ENCODE data around the gene APLP1.

APLP1 gene

DNA sequence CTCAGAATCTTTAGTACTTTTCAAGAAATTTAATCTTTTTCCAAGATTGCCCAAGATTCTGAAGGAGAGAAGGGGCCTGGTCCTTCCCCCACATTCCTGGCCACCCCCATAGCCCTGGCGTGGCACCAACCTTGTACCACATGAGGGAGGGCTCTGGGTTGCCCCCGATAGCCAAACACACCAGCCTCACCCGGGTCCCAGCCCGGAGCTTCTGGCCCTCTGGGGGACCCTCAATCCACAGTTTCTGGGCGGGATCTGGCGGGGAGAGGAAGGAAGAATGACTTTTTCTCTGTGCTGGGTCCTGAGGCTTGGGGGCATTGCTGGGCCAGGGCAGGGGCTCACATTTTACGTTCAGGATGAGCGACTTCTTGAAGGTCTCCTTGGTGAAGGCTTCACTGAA is 20.5 kb upstream of the APLP1 start:
- Mint-ChIP-seq H3K27ac (no peak overlapping the region), H3K4me1 (peaks cover 43% of the 10 kb centered on the region), H3K27me3 (peaks cover 87% of the 10 kb centered on the region), H3K4me3 (no peak overlapping the region), H3K9me3 (peaks cover 0 to 3% of the 10 kb centered on the region in 2 donors)
- DNase-seq (no peak), ATAC-seq (no peak)

DNA sequence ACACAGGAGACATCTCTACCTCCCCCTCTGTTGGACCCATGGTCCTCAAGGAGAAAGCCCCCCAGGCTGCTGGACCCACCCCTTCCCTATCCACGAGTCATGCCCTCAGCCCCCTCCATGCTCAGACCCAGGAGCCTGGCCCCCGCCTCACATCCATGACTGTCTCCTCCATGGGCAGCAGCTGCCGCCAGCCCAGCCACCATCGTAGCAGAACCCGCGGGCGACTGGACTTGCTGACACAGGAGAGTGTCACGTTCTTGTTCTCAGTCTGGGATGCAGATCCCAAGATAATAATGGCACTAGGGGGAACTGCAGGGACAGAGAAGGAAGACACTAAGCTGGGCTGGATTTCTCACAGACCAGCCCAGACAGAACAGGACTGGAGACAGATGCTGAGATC is 19.9 kb upstream of the APLP1 start:
- peaks cover 43% of the 10 kb centered on the region for H3K4me1 Mint-ChIP-seq
- no peaks in the 10 kb centered on the region for H3K9me3 Mint-ChIP-seq
- peak overlapping the region in 1 of 2 donors; percentile 13 for H3K27ac Mint-ChIP-seq
- no peak for DNase-seq
- H3K27me3 Mint-ChIP-seq, result peaks cover 87% of the 10 kb centered on the region
- H3K4me3 Mint-ChIP-seq, result no peak overlapping the region
- no peak for ATAC-seq

GRCh38 chr19:35848919-35849505 is 19.4 kb upstream of the APLP1 start:
- ATAC-seq, result no peak
- H3K27ac Mint-ChIP-seq, result no peak overlapping the region
- H3K4me1 Mint-ChIP-seq, result peaks cover 38% of the 10 kb centered on the region
- H3K9me3 Mint-ChIP-seq, result no peaks in the 10 kb centered on the region
- peaks cover 84% of the 10 kb centered on the region for H3K27me3 Mint-ChIP-seq
- DNase-seq, result no peak
- no peak overlapping the region for H3K4me3 Mint-ChIP-seq

DNA sequence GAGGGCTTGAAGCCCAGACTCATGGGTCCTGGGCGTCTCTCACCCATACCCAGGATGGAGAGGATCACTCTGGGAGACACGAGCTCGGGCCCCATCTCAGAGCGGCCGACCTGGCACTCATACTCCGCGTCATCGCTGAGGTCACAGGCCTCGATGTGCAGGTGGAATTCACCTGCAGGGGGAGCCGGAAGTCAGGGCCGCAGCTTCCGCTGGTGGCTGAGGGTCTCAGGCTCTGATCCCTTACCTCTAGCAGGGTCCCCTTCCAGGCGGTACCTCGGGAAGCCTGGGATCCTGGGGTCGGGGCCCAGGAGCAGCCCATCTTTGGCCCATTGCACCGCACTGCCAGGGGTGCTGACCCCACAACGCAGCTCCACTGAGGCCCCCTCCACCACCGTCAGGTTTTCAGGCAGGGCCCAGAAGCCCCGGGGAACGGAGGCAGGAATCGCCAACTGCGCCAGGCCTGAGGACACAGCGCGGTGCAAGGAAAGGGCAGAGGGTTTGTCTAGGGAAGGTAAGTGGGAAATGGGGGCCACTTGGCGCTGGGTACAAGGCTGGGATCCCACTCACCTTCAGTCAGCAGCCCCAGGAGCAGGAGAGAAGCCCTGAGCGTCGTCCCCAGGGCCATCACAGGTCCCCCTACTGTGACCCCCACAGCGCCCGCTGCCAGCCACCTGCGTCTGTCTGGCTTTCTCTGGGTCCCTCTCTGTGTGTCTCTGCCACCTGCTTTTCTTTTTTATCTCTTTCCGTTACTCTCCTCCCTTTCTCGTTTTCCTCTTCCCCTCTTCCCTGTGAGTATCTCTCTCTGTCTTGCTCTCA is 17.0 kb upstream of the APLP1 start:
- DNase-seq (no peak), ATAC-seq (peak; percentile 60)
- H3K27me3 Mint-ChIP-seq, result peaks cover 81% of the 10 kb centered on the region
- H3K27ac Mint-ChIP-seq, result peak overlapping the region in 1 of 2 donors; percentile 49
- peak overlapping the region; percentile 9 to 64 for H3K4me3 Mint-ChIP-seq
- no peaks in the 10 kb centered on the region for H3K9me3 Mint-ChIP-seq
- H3K4me1 Mint-ChIP-seq, result peaks cover 17% of the 10 kb centered on the region

GRCh38 chr19:35852029-35852780 is 16.2 kb upstream of the APLP1 start, which contains the start of gene NPHS1:
Gene NPHS1 (minus strand): TSS chr19:35852504. CDS start chr19:35851837, 667 bp downstream.
- DNase-seq (no peak), ATAC-seq (no peak)
- Mint-ChIP-seq H3K4me1 (peaks cover 20% of the 10 kb centered on the region), H3K27ac (peak within 1 kb of the TSS in 1 of 2 donors; percentile 49), H3K4me3 (peak within 1 kb of the TSS; percentile 9 to 64), H3K9me3 (no peaks in the 10 kb centered on the region), H3K27me3 (peaks cover 82% of the 10 kb centered on the region)

DNA sequence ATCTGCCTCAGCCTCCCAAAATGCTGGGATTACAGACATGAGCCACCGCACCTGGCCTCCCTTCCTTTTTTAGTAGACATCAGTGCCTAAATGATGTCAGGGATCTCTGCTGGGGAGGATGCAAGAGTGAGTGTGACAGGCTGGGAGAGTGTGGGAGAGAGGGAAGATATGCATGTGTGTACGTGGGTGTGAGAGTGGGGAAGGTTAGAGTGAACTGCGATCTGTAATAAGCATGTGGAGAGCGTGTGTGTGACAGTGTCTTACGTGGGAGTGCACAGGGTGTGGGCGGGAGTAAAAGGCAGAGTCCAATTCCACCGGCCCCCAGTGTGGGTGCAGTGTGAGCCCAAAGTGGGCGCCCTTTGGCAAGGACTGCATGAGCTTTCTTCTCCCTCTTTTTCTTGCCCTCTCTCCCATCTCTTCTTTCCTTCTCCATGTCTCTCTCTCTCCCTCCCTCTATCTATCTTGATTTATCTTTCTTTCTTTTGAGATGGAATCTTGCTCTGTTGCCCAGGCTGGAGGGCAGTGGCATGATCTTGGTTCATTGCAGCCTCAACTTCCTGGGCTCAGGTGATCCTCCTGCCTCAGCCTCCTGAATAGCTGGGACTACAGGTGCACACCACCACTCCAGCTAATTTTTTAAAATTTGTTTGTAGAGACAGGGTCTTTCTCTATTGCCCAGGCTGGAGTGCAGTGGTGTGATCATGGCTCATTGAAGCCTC is 15.2 kb upstream of the APLP1 start:
- ATAC-seq (no peak), DNase-seq (no peak)
- peak overlapping the region in 1 of 2 donors; percentile 21 for H3K27ac Mint-ChIP-seq
- H3K27me3 Mint-ChIP-seq, result peaks cover 85% of the 10 kb centered on the region
- H3K4me3 Mint-ChIP-seq, result no peak overlapping the region
- H3K9me3 Mint-ChIP-seq, result no peaks in the 10 kb centered on the region
- peaks cover 21% of the 10 kb centered on the region for H3K4me1 Mint-ChIP-seq

DNA sequence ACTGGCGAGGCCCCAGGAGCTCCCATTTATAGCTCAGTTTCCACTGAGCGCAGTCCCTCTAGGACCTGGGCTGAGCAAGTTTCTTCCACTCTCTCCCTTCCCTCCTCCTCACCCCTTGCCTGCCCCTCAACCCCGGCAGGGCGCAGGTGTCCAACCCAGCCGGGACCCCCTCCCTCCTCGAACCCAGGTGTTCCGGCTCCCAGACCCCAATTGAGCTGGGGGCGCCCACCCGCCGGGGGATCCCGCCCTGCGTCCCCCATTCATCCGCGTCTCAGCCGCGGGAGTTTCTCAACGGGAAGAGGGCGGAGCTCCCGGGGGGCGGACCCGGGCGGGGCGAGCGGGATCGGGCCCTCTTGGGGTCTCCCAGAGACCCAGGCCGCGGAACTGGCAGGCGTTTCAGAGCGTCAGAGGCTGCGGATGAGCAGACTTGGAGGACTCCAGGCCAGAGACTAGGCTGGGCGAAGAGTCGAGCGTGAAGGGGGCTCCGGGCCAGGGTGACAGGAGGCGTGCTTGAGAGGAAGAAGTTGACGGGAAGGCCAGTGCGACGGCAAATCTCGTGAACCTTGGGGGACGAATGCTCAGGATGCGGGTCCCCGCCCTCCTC is 11.7 kb upstream of the APLP1 start, which contains the start of gene KIRREL2:
Gene KIRREL2 (plus strand): TSS at position 366 of the 604 bp plus-strand sequence. CDS start 209 bp downstream, at position 575.
- H3K4me1 Mint-ChIP-seq, result peaks cover 27% of the 10 kb centered on the region
- H3K4me3 Mint-ChIP-seq, result peak within 1 kb of the TSS; percentile 81 to 85
- ATAC-seq (peak; percentile 78), DNase-seq (peak; percentile 32 to 39)
- H3K27ac Mint-ChIP-seq, result peak within 1 kb of the TSS; percentile 67 to 81
- H3K27me3 Mint-ChIP-seq, result peaks cover 92% of the 10 kb centered on the region
- no peaks in the 10 kb centered on the region for H3K9me3 Mint-ChIP-seq

DNA sequence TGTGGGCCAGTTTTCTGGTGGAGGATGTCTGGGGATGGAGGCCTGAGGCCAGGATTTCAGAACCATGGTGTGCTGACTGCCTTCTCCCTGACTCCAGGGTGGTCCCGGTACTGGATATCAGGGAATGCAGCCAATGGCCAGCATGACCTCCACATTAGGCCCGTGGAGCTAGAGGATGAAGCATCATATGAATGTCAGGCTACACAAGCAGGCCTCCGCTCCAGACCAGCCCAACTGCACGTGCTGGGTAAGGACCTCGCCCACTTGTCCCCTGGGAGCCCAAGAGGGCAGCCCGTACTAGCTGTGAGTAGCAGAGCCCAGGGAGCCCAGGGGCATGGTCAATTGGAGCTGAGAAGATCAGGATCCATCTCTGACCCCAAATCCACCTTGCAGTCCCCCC is 10.1 kb upstream of the APLP1 start:
- no peak for DNase-seq
- H3K4me1 Mint-ChIP-seq, result peaks cover 25% of the 10 kb centered on the region
- no peaks in the 10 kb centered on the region for H3K9me3 Mint-ChIP-seq
- peaks cover 89% of the 10 kb centered on the region for H3K27me3 Mint-ChIP-seq
- no peak overlapping the region for H3K27ac Mint-ChIP-seq
- peak overlapping the region in 1 of 2 donors; percentile 37 for H3K4me3 Mint-ChIP-seq
- ATAC-seq, result no peak

GRCh38 chr19:35859414-35859813 is 9.0 kb upstream of the APLP1 start:
- Mint-ChIP-seq H3K4me3 (no peak overlapping the region), H3K27ac (no peak overlapping the region), H3K4me1 (peaks cover 25% of the 10 kb centered on the region), H3K9me3 (no peaks in the 10 kb centered on the region), H3K27me3 (peaks cover 87% of the 10 kb centered on the region)
- DNase-seq (no peak), ATAC-seq (no peak)

DNA sequence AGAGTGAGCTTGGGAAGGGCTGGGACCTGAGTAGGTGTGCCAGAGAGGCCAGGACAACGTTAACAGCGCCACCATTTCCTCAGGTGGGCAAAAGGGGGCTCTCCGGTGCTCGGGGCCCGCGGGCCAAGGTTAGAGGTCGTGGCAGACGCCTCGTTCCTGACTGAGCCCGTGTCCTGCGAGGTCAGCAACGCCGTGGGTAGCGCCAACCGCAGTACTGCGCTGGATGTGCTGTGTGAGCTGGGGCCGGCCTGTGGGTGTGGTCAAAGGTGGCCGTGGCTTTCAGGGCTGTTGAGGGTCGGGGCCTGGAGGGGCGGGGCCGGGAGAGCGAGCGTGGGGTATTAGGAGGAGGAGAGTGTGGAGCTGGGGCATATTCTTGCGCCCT is 7.9 kb upstream of the APLP1 start:
- peaks cover 86% of the 10 kb centered on the region for H3K27me3 Mint-ChIP-seq
- H3K27ac Mint-ChIP-seq, result no peak overlapping the region
- no peak for ATAC-seq

DNA sequence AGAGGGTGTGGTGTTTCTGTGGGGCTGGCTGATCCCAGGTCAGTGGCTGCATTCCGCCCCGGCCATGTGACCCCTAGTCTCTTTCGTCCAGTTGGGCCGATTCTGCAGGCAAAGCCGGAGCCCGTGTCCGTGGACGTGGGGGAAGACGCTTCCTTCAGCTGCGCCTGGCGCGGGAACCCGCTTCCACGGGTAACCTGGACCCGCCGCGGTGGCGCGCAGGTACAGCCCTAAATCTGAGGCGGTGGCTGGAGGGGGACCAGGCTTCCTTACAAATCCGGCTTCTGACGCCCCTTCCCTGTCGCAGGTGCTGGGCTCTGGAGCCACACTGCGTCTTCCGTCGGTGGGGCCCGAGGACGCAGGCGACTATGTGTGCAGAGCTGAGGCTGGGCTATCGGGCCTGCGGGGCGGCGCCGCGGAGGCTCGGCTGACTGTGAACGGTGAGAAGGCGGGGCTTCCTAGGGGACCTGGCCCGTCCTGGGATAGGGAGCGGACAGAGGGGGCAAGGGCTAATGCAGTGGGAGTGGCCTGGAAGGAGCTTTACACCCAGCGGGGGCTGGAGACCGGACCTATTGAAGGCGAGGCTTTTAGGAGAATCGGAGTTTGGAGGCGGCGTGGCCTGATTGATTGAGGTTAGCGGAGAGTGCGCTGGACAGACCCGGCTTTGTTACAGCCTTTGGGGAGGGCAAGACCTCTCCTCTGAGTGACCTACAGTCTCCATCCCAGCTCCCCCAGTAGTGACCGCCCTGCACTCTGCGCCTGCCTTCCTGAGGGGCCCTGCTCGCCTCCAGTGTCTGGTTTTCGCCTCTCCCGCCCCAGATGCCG is 7.3 kb upstream of the APLP1 start:
- Mint-ChIP-seq H3K9me3 (no peaks in the 10 kb centered on the region), H3K4me3 (peak overlapping the region in 1 of 2 donors; percentile 18), H3K4me1 (peaks cover 25% of the 10 kb centered on the region), H3K27ac (no peak overlapping the region), H3K27me3 (peaks cover 86% of the 10 kb centered on the region)
- ATAC-seq (no peak), DNase-seq (no peak)

More for the DNA sequence above, 7.9 kb upstream of the APLP1 start:
- Mint-ChIP-seq H3K9me3 (no peaks in the 10 kb centered on the region), H3K4me1 (peaks cover 25% of the 10 kb centered on the region), H3K4me3 (no peak overlapping the region)
- DNase-seq, result no peak

DNA sequence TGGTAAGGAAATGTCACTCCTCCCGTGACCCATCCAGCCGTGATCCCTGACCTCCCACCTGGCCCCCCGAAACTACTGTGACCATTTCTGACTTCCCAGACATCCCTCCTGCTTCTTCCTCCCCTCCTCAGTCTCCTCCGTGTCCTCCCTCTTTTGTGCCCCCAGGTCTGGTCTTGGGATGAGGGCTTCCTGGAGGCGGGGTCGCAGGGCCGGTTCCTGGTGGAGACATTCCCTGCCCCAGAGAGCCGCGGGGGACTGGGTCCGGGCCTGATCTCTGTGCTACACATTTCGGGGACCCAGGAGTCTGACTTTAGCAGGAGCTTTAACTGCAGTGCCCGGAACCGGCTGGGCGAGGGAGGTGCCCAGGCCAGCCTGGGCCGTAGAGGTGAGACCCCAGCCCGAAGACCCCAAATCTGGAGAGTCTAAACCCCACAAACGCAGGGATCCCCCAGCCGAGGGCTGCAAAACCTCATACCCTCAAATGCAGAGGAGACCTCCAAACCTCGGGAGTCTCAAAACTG is 6.7 kb upstream of the APLP1 start:
- Mint-ChIP-seq H3K27me3 (peaks cover 90% of the 10 kb centered on the region), H3K4me1 (peaks cover 23% of the 10 kb centered on the region), H3K9me3 (no peaks in the 10 kb centered on the region), H3K27ac (no peak overlapping the region), H3K4me3 (no peak overlapping the region)
- DNase-seq (no peak), ATAC-seq (no peak)

GRCh38 chr19:35862528-35862927 is 5.8 kb upstream of the APLP1 start:
- peaks cover 17% of the 10 kb centered on the region for H3K4me1 Mint-ChIP-seq
- no peak overlapping the region for H3K4me3 Mint-ChIP-seq
- ATAC-seq (no peak), DNase-seq (no peak)
- no peaks in the 10 kb centered on the region for H3K9me3 Mint-ChIP-seq
- H3K27ac Mint-ChIP-seq, result no peak overlapping the region
- H3K27me3 Mint-ChIP-seq, result peaks cover 91% of the 10 kb centered on the region

DNA sequence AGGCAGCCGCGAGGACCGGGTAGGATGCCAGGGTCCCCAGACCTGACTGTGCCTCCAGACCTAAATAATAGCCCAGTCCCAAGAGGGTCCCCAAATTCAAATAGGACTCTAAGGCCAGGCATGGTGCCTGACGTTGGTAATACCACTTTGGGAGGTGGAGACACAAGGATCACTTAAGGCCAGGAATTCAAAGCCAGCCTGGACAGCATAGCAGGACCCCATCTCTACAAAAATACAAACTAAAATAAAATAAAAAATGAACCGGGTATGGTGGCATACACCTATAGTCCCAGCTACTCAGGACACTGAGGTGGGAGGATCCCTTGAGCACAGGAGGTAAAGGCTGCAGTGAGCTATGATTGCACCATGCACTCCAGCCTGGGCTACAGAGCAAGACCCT is 5.4 kb upstream of the APLP1 start:
- H3K27me3 Mint-ChIP-seq, result peaks cover 91% of the 10 kb centered on the region
- DNase-seq, result no peak
- no peak for ATAC-seq
- no peak overlapping the region for H3K4me3 Mint-ChIP-seq
- H3K4me1 Mint-ChIP-seq, result peaks cover 17% of the 10 kb centered on the region
- no peak overlapping the region for H3K27ac Mint-ChIP-seq
- H3K9me3 Mint-ChIP-seq, result no peaks in the 10 kb centered on the region

Data from stimulated activated naive CD8-positive, alpha-beta T cell treated with anti-CD3 and anti-CD28 coated beads, Interleukin-15, amount 100 ng/mL, for 72 hours (primary cell).